Left colon (tissue), 2 donors: ENCODE results near the gene AADACL4. TPM values are rescaled to one million over a fixed set of nuclear protein-coding genes. Genes with fewer than 3 reads are reported as not detected.
A peak's percentile ranks its signal among the peaks of the same experiment; 100 is the strongest.
"Not testable (repeated sequence)": the region's sequence is repeated elsewhere in the genome, so short reads cannot be mapped to it uniquely, and the experiment has no call there.

Source experiments
- ATAC-seq: fragments of 200-7000 bp; cut with Tn5 transposase; one replicate; pipeline ENCODE4 v1.9.1; 2020; ENCODE audit warnings: mild to moderate bottlenecking, moderate library complexity
- DNase-seq, 2 donors: peaks; one replicate each; pipeline ENCODE4 v3.0.0-alpha.2; 2020
- intact Hi-C, 2 donors: fragments of 100-400 bp; cut with DNase I in 1 of 2; cut with micrococcal nuclease in 1 of 2; formaldehyde crosslinking; loops; one replicate each; pipeline versions ENCODE4 v1.11.2 to v1.14.0; 2022; cut with DNase I, micrococcal nuclease
- total RNA-seq, 2 donors: library from RNA; stranded (reverse); fragmentation: NEBNext Ultra II Directional; extraction: Animal tissue kit (Norgen Biotek cat#: 25700); gene quantifications; one replicate each; pipeline ENCODE4 v1.2.1, GENCODE V29; 2021
- donor health status: DM: no; HTN: no; CAD: no.
- donor health status: DM: yes; HTN: yes; CAD: no.

AADACL4 gene
- total RNA-seq, 2 donors from 2014 or later = not detected

GRCh38 chr1:12644829-12645228 is 944 bp downstream of the AADACL4 start:
- intact Hi-C loops = no loop called here
- DNase-seq = no peak
- no peak for ATAC-seq

GRCh38 chr1:12645401-12645800 is 1.5 kb downstream of the AADACL4 start:
- not testable (repeated sequence) for DNase-seq

DNA sequence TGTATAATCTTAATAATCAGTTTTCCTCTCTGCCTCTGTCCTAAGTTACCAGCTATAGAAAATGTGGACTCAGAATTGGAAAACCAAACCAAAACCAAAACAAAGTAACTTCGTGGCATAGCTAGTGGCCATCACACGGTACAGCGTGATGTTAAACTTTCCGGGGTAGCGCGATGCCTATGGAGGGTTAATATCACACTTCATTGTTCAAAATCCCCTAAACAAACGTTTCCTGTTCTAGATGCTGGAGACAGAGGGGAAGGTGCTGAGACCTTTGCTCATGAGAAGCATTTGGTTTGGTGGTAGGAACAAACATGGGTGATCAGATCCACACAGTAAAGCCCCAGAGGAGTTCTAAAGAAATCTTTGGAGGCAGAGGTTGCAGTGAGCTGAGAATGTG is 4.9 kb downstream of the AADACL4 start:
- DNase-seq (no peak), ATAC-seq (no peak)
- intact Hi-C loops = no loop called here

More at GRCh38 chr1:12645401-12645800, 1.5 kb downstream of the AADACL4 start:
- intact Hi-C loops, ATAC-seq: not testable (repeated sequence)

DNA sequence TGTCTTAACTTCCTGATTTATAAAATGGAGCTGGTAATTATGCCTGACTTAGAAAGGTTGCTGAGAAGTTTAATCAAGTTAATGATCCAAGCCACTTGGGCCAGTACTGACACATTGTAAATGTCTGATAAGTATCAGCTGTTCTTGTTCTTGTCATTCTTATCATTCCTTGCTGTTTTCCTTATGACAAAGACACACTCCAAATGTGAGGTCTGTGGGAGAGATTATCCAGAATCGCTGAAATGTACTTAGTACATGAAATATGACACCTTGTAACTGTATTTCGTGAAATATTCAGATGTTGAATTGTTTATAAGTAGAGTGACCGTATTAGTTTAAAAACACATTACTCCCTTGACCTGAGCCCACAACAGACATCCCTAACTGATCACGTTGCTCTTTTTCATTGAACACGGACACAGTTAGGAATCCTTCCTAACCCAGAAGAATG is 6.1 kb downstream of the AADACL4 start:
- intact Hi-C loops = loop anchor here in 1 of 2 donors (10.0 kb wide), 1 partner anchor 335 kb away; no protein-coding TSS in a partner anchor
- DNase-seq (no peak), ATAC-seq (no peak)

- DNase-seq (no peak), ATAC-seq (peak; percentile 24)
- intact Hi-C loops = loop anchor here in 1 of 2 donors (10.0 kb wide), 1 partner anchor 339 kb away; no protein-coding TSS in a partner anchor
Measured at GRCh38 chr1:12654004-12654567, 10.2 kb downstream of the AADACL4 start.

GRCh38 chr1:12654657-12655056 is 10.8 kb downstream of the AADACL4 start:
- intact Hi-C loops = loop anchor here (5.0 to 10.0 kb wide), 2 partner anchors 340 to 342 kb away; no protein-coding TSS in a partner anchor
- DNase-seq = peak in 1 of 2 donors; percentile 26
- peak; percentile 56 for ATAC-seq

DNA sequence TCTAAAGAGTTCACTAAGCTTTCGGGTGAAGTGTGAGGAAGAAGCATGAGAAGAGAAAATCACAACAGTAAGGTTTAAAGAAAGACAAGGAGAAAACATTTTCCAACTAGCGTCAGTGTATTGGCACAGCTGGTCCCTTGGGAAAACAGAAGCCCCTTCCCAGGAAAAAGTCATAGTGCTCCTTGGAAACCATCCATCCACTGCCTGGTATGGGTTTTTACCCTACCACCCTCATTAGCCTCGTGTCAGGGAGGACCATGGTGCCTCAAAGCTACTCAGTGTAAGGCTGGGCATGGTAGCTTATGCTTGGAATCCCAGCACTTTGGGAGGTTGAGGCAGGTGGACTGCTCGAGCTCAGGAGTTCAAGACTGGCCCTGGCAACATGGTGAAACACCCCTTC is 12.7 kb downstream of the AADACL4 start:
- DNase-seq (no peak), ATAC-seq (no peak)
- intact Hi-C loops = loop anchor here (5.0 to 10.0 kb wide), 2 partner anchors 342 to 344 kb away; no protein-coding TSS in a partner anchor

GRCh38 chr1:12657060-12657884 is 13.4 kb downstream of the AADACL4 start:
- DNase-seq (no peak), ATAC-seq (no peak)
- intact Hi-C loops = loop anchor here (5.0 to 10.0 kb wide), 2 partner anchors 342 to 345 kb away; no protein-coding TSS in a partner anchor

GRCh38 chr1:12657885-12658512 is 14.1 kb downstream of the AADACL4 start:
- DNase-seq, ATAC-seq: not testable (repeated sequence)
- intact Hi-C loops = loop anchor here (5.0 to 10.0 kb wide), 2 partner anchors 343 to 346 kb away; no protein-coding TSS in a partner anchor

DNA sequence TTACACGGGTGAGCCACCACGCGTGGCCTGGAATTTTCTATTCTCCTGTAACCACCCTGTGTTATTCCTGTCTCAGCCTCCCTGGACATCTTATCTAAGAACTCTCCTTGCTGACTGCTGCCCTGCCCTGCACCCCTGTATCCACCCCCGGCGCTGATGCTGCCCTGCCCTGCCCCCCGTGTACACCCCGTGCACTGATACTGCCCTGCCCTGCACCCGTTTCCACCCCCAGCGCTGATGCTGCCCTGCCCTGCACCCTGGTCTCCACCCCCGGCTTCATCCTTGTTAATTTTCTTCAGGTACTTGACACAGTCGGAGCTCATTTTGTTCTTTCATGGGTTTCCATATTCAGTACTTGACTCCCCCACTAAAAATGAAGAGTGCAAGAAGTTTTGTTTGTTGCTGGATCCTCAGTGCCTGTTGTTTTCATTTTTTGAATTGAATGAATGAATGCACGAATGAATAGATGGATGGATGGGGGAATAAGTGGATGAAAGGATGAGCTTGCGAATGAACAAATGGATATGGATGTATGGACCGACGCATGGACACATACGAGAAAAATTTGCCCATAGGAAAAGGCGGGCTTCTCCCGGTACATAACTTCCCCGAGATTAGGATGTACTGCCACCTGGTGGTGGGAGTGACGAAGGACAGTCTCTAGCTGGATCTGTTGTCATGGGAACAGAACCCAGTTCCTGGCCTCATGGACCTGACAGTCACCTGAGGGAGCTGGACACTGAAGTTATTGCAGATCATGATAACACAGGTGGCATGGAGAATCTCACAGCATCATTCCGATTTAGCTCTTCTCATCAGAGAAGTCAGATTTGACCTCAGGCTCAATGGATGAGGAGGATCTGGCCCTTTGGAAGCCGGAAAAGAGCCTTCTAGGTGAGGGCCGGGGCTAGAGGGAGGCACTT is 14.9 kb downstream of the AADACL4 start:
- intact Hi-C loops = loop anchor here (5.0 to 10.0 kb wide), 2 partner anchors 344 to 346 kb away; no protein-coding TSS in a partner anchor
- DNase-seq (peak; percentile 54 to 68), ATAC-seq (peak; percentile 91)

- DNase-seq (no peak), ATAC-seq (no peak)
- intact Hi-C loops = no loop called here
Measured at GRCh38 chr1:12661606-12662219, 17.8 kb downstream of the AADACL4 start.

- no peak for DNase-seq
- intact Hi-C loops = no loop called here
Measured at GRCh38 chr1:12662556-12662955, 18.7 kb downstream of the AADACL4 start.

GRCh38 chr1:12665511-12665910 is 21.6 kb downstream of the AADACL4 start:
- DNase-seq (no peak), ATAC-seq (no peak)
- intact Hi-C loops = no loop called here

More at GRCh38 chr1:12662556-12662955, 18.7 kb downstream of the AADACL4 start:
- ATAC-seq = no peak

GRCh38 chr1:12666141-12666735 is 22.4 kb downstream of the AADACL4 start:
- intact Hi-C loops = no loop called here
- ATAC-seq = no peak

DNA sequence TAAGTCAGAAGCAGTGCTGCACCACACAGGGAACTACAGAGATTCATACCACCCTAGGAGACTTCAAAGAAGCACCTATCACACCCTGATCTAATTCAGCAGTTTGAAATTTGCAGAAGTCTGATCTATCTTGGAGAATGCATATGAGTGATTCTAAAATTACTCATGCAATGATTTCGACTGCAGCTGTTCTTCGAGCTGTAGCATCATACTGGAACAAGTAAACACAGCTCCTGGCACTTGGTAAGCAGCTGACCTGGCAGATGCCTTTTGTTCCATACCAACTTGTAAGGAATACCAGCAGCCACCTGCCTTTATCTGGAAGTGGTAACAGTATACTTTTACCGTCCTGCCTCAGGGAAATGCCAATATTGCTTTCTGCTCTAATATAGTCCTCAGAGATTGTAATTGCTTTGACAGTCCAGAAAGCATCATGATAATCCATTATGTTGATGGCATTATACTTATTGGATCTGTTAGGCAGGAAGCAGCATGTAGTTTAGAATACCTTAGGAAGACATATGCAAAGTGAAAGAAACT is 25.7 kb downstream of the AADACL4 start:
- intact Hi-C loops = no loop called here
- ATAC-seq (no peak), DNase-seq (no peak)

More at GRCh38 chr1:12666141-12666735, 22.4 kb downstream of the AADACL4 start:
- no peak for DNase-seq

- intact Hi-C loops = no loop called here
- DNase-seq (no peak), ATAC-seq (no peak)
Measured at GRCh38 chr1:12674358-12674757, 30.5 kb downstream of the AADACL4 start.

- ATAC-seq, intact Hi-C loops, DNase-seq: not testable (repeated sequence)
Measured at GRCh38 chr1:12676122-12676521, 32.2 kb downstream of the AADACL4 start.
